NCI-H82 treated with DMSO at 0.1 percent for 48 hours (cell line): ENCODE measurements around the gene FRMD5.

Source experiments
- DNase-seq: peaks from one replicate; lab custom pipeline; 2025; ENCODE audit not compliant: unreplicated experiment; lab: John Stamatoyannopoulos, UW

The FRMD5 gene

DNA sequence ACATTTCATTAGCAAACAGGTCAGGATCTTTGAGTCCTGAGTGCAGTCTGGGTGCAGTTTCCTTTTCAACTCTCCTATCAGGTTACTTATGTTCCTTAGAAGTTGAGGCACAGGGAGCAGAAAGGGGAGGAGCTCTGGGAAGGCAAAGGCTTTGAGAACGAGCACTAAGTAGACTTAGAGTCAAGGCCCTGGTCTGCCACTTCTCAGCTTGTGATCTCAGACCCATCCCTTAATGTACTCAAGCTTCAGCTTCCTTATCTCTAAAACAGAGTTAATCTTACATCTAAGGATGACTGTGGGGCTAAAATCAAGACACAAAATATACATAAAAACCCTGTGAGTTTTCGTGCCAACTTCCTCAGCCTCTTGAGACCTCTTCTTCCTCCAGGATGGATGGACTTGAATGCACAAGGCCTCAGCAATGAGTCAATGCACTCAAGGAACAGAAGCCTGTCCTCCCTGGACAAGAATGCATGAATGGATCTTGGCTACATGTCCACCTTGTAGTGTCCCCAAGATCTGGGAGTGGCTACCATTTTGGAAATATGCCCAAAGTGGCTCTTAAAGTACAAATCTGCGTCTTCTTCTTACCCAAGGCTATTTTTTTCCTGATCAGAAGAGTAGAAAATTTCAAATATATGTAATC, 263.2 kb downstream of the FRMD5 start:
- DNase-seq: no peak

DNA sequence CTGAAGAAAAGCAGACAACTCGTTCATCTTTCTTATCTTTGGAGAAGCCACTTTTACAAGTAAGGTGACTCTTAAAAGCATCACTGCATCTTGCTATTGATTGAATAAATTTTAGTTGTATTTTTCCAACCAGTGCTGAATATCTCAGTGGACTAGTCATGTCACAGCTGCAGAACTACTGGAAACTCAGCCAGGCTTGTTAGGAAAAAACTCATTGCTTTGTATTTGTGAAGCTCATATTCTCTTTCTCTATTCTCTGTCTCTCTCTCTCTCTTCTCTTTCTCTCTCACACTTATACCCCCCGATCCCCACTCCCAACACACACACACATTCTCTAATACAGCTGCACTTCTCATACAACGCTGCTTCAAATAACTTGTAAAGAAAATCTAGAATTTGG, 264.0 kb downstream of the FRMD5 start:
- DNase-seq: no peak

DNA sequence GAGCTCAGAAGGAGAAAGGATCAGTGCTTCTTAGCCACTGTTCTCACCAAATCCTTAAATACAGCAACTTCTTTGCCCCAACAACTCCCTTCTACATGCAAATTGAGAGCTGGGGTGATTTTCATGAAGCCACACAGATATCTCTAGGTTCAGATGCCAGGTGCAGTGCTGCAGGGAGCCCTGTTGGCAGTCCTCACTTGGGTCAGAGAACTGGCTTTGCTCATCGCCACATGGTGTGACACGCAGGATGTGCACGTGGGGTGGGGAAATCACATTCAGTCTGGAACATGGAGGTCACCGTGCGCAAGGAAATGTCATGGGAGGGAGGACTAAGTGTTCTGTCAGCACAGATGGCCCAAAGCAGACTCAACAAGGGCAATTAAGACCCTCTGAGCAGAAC, 264.5 kb downstream of the FRMD5 start:
- no peak for DNase-seq

DNA sequence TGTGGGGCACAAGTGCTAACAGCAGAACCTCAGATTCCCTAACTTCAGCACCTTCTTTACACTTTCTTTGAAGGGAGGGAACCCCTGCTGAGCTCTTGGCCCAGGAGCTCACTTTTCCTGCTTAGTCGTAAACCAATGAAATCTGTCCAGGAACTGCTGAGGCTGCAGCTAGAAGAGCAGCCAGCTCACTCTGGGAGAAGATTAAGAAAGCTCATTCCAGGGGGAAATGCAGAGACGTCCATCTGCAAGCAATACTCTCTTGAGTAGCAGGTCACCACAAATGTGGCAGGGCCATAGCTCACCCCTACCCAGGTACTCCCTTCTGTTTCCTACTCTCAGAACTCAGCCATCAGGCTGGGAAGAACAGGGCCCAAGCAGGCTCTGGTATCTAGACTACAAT, 265.0 kb downstream of the FRMD5 start:
- no peak for DNase-seq

DNA sequence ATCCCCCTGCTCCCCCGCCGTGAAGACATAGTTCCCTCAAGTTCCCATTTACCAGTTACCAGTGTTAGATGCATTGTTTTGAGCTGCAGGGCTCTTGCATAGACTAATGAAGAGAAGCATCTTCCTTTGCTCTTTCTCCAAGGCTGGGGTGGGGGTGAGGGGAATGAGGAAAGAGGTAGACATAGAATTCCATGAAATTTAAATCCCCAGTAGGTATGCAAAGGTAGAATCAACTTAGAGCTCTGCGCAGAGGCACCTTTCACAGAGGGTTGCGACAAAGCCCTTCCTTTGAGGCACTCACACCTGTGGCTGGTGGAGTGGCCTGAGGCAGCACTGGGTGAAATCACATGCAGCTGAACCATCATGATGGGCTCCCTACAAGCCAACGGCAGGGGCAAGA, 266.9 kb downstream of the FRMD5 start:
- no peak for DNase-seq

DNA sequence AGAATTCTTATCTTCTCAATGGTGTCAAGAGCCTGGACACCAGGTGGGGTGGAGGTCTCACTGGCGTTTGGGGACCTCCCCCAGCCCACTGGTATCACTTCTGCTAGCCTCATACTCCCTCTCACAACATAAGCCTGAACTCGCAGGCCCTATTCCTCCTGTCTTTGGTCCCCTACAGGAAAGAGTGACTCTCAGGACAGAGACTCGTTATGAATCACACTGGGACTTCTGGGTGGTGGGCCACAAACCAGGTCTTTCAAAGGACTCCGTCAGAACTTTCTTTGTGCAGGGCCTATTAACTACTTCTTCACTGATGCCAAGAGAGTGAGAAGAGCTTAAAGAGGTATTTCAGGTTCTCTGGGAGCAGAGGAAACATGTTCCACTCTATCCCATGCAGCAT, 267.9 kb downstream of the FRMD5 start:
- DNase-seq: no peak

DNA sequence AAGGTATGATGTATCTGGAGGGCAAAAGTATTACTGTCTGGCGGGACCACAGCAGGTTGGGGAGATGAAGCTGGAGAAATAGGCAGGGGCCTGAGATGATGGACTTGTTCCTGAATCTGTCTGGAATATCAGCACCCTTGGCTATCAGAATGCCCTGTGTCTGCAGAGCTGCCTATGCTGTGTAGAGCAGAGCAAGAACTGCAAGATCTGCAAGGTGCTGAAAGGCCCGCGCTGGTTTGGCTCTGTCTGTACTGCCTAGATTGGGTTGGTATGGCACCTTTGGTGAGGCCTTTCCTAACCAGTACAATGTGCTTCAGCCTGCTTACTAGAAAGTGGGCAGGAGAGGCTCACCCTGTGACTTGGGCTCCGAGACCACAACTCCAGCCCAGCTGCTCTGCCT, 271.5 kb downstream of the FRMD5 start:
- DNase-seq: no peak

DNA sequence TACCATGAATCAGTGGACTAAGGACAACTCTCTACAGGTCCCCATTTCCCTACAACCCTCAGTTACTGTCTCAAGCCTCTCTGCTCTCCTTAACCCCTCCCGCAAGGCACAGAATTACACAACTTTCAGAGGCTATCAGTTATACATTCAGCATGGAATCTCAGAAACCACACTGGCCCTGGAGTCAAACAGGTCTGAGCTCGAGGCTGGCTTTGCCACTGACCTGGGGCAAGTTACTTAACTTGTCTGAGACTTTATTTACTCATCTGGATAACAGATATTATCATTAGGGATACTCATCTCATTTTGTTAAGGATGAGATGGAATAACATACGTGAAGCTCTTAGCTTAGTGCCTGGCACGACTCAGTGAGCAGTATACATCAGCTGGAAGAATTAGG, 273.1 kb downstream of the FRMD5 start:
- DNase-seq: no peak

DNA sequence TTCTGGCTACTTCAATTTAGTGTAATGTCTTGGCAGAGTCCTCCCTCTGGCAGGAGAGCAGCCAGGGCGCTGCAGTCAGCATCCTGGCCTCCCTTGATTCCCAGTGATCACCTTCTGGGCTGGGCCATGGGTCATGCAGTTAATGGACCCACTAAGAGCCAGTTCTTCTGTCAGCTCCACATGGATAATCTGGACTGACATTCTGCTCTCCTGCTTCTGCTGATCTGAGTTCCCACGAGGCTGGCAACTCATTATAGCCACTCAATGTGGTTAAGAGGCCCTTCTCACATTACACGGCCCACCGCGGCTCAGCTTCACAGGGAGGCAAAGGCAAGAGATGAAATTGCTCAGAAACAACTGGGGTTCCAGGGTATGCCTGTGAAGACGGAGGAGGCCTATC, 274.3 kb downstream of the FRMD5 start:
- DNase-seq: no peak

DNA sequence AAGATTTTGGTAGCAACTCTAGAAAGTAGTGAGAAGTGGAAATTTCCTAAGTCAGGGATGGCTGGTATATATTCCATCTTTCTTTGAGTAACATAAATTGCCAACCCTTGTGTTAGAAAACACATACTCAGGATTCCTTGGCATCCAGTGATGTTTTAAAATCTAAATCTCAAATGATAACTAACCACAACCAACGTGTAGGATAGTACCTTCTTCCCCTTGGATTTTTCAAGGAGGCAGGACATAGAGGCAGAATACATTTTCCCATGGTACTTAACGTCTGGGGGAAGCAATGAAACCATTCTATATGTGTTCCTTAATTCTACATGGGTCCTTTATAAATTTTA, 274.8 kb downstream of the FRMD5 start:
- no peak for DNase-seq

DNA sequence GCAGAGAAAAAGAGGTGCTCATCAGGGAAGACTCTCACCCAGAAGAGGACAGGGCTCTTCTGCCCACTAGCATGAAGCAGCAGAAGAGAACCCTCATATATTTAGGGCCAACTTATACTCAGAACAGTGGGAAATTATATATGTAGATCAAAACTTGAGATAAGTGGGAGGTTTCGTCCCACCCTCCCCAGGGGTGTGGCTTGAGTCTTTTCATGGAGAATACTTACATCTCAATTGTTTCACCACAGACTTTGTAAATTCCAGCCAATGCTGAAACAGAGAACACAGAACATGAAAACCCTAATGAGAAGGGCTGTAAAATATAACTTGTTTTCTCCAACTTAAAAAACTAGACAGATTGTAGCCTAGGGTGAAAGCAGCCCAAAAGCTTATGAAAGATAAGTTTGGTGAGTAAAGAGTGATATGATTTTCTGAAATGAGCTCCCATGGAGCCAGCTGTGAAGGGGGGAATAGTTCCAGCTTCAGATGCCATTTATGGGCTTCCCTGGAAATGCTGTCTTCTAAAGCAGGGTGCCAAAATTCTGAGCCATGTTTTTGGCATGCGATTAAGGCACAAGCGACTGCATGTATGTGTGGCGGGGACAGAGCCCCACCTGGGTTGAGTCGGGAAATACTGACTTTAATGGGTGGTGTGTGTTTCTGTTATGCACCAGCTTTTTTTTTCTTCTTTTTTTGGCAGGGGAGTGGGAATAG, 275.4 kb downstream of the FRMD5 start:
- DNase-seq: no peak

DNA sequence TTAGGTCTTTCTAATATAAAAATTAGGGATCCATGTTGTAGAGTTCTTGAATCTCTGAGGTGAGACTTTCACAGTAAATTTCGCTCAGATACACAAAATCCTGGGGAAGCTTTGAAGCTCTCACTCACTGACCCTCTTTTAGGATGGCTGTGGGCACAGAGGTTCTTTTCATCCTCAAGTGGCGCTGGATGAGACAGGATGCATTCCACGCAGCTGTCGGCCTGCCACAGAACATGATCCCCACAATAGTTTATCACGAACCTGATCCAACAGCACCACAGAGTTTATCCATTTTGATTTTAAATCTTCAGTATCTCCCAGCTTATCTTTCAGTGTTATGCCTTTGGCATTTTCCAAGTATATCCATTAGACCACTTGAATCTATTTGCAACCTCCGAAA, 276.4 kb downstream of the FRMD5 start:
- no peak for DNase-seq

DNA sequence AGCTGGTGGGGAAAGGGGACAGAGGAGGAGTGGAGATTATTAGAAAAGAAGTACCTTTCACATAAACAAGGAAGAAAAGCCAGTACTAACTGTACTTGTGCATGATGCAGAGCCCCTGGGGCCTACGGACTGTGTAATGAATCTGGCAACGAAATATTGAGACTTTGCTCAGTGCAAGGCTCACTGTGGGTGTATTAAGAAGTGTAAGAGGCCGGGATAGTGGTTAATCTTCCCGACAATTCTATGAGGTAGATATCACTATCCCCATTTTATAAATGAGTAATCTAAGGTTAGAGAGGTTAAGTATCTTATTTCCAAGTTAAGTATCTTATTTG, 278.8 kb downstream of the FRMD5 start:
- DNase-seq: no peak

DNA sequence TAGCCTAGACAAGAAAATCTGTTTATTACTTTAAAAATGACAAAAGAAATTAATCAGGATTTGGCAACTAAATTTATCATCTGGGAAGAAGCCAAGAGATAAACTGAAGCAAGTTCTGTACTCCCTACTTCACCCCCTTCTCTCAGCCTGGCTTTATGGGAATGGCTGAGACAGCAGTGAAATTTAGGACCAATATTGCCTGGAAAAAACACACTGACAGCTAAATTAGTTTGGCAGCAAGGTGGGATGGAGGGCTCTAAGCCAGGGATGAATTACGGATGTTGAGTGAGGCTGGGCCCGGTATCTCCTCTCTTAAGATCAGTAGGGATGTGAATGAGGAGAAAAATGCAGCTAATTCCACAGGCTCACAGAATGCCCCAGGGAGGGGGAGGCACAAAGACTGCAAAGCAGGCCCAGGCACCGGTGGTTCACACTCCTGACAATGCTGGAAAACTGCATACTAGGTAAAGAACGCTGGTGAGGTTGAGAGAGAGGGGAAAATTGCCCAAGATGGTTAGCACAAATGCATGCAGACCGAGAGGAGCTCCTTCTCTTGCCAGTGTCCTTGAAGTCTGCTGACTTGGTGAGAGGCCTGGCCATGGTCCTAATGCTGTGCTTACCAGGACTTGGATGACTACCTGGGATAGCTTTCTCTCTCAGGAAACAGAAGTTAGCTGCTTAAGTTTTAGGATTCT, 279.3 kb downstream of the FRMD5 start:
- no peak for DNase-seq

DNA sequence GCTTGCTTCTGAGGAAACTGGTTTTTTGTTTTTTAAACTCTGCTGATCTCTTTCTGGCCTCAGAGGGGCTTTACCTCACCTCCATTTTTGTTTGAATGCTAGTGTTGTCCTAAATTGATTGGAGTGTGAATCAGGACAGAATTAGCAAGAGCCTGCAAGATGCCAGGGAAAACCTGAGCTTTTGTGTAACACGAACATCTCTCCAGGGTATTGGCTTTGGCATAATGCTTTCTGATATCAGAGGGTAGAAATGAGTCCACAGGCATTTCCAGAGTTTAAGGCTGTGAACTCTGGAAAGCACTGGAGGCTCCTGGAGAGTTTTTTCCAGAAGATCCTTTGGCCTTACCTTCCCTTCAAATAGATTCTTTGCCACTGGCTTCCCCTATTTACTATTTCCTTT, 281.1 kb downstream of the FRMD5 start:
- DNase-seq: no peak

DNA sequence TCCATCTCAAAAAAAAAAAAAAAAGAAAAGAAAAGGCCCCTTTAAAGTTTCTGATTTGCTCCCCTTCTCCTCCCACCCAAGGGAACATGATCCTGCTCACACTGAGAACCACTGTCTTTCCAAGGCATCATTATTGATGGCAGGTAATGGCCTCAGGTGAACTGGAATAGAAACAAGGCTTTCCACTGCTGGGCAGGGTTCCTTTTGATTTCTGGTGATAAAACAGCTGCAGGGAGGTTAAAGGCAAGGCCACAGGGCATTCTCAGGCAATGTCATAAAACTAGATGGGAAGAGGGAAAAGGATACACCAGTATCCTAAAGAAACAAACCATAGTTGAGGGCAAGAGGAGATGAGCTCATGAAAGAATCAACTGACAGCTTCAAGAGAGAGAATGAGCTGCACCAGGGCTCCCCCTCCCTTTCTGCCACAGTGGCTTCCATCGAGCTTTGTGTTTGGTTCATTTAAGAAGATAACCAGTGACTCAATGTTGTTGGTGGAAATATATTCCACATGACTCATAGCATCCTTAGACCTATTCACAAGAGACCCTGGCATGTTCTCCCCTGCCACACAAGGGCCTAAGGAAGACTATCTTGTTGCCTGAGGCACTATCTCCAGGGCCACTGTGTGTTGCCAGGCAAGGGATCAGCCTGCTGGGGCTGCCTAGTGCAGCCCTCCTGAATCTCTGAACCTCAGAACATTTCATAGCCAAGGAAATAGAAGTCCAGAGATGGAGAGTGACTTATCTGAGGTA, 281.9 kb downstream of the FRMD5 start:
- no peak for DNase-seq

DNA sequence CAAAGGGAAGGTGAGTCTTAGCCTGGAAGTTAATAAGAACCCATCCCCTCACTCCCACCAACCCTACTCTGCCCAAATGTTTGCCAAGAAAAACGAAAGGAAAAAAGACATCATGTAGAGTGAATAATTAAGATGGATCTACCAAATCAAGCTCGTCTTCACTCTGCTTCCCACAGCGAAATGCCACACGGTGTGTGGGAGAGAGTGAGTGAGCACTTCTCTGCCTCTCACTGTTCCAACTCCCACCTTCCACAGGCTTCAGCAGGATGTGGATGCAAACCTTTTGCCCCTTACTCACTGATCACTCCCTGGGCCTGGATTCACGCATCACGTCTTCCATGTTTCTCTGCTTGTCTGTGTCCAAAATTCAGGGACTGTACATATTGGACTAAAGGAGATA, 282.9 kb downstream of the FRMD5 start:
- no peak for DNase-seq

DNA sequence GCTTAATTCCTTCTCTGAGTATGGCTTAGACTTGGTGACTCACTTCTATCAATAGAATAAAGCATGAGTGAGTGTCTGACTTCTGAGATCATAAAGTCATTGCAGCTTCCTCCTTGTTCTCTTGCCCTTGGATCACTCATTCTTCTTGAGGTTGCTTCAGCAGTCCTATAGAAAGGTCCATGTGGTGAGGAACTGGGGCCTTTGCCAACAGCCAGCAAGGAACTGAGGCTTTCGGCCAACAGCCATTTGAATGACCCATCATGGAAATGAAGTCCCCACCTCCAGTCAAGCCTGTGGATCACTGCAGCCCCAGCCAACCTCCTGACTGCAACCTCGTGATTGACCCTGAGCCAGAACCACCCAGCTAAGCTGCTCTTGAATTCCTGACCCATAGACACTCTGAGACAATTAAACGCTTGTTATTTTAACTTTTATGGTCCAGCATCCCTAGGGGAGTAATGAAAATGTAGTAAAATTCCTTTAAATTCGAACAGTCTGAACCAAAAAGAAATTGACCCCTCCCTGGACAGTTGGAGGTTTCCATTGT, 283.8 kb downstream of the FRMD5 start:
- DNase-seq: no peak

DNA sequence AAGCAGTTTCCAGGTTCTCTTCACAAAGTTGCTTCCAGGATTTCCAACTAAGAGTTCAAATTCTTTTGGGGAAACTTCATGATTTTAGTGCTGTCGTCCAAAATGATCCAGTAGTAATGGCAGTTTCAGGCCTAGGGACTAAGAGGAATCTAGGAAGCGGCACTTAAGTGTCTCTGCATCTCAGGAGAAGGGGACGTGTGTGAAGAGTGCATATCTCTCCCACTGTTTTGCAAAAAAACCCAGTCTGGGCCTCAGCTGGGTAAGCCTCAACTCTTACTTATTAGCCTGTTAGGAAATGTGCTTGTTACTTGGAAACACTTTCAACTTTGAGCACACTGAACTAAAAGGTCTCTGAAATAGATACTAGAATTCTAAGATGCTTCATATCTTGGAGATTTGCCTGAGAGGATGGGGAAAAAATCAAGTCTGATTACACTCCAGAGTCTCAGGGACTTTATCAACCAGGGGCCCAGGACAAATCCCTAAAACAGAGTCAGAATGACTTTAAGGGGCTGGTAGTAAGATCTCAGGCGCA, 286.5 kb downstream of the FRMD5 start:
- DNase-seq: no peak

DNA sequence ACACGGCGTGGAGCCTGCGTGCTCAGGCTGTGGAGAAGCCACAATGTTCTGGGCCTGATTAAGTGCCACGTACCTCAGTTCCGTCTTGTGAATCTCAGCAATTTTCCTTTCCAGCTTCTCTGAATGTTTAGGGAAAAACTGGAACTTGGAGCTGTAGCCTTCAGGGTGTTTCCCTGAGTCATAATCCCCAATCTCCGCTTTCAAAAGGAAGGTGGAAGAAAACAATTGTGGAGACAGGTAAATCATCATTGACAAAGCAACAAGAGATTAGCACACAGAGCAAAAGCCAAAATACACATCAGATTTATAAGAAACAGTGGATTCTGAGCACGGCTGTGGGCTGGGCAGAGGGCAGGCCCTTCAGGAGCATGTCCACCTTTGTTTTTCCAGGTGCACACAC, 289.3 kb downstream of the FRMD5 start:
- DNase-seq: no peak

DNA sequence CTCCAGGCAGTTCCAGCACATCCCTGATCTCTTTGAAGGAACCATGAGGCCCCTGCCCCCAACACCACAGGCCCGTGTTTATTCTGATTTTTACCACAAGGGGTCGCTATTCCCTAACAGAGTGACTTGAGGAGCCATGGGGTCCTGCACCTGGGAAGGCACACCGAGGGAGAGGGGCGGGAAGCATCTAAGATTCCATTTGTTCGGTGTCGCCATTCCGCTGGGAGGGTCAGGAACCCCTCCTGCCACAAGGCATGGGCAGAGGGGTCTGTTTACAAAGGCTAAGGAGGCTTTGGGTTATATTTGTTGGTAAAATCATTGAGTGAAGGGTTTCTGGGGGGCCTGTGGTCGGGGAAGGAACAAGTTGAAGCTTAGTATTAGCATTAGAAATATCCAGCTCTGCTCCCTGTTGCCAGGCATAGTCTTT, 291.2 kb downstream of the FRMD5 start:
- peak; percentile 60 for DNase-seq
